ENCODE measurements around the gene DOK5. TPM values are rescaled to one million over a fixed set of nuclear protein-coding genes. Genes with fewer than 3 reads are reported as not detected.

DOK5 gene
- polyA plus RNA-seq, 1 donor, result 9.7 TPM

DNA sequence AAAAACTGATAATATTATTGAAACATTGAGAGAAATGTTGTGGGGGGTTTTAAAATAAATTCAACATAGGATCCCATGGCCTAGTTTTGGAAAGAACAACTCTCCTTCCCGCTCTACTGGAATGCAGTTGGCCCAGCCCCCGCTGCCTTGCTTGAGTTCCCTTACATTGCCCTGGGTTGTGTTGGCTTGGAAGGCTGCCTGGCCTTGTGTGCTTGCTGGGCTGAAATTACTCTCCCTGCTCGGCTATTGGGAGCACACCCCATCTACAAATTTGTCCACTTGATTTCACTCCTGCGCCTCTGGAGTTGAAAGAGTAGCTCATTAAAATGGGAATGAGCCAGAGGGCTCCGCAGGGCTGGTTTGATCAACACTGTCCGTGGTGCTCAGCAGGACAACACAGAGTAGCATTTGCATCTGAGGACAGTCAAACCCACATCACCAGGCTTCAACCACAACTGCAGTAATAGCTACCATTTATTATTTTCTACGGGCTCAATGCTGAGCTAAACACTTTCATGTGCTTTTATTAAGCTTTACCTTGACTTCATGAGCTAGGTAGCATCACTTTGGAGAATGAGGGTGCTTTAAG lies 35.2 kb downstream of the DOK5 start:
- DNase-seq, result peak; percentile 60

DNA sequence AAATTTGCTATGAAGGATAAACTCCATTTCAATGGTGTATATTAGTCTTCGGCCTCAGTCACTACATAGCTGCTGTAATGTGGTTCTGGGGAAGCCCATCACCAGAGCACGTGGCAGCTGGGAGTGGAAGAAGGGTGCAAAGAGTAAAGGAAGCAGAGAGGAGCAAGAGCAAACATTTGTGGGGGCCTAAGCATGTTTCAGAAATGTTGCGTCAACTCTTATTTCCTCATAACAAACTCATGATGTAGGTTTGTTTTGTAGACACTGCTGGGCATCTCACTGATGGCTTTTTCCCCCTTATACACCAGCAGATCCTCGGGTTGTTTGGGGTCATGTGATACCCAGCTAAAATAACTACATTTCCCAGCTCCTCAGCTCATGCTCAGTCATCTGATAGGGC lies 37.3 kb downstream of the DOK5 start:
- no peak for DNase-seq

GRCh38 chr20:54514028-54514607 lies 38.7 kb downstream of the DOK5 start:
- DNase-seq, result no peak

- DNase-seq, result no peak
Observed at GRCh38 chr20:54515793-54516628, 40.6 kb downstream of the DOK5 start.

DNA sequence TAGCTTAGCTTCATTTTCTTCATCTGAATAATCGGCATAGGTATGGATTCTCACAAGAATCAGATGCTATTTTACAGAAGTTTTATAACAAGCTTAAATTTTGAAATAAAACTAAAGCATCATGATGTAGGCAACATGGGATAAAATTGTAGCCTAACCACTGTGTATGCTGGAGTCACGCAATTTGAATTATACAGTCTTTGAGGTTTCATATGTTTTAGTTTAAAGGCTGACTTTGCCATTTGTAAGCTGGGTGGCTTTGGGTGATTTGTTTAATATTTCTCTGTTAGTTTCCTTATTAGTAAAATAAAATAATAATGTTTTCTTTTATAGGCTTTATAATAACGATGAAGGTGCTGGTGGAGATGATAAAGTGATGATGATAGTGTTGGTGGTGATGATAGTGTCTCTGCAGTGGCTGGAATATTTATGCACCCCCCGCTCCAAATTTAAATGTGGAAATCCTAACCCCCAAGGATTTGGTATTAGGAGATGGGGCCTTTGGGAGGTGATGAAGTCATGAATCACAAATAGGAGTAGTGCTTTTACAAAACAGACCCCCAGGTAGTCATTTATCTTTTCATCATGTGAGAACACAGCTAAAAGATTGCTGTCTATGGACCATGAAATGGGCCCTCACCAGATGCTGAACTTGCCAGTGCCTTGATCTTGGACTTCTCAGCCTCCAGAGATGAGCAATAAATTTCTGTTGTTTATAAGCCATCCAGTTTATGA lies 42.0 kb downstream of the DOK5 start:
- DNase-seq, result no peak

- DNase-seq, result no peak
Observed at GRCh38 chr20:54524849-54525248, 49.5 kb downstream of the DOK5 start.

- no peak for DNase-seq
Observed at GRCh38 chr20:54525916-54526590, 50.7 kb downstream of the DOK5 start.

GRCh38 chr20:54526801-54527200 lies 51.4 kb downstream of the DOK5 start:
- no peak for DNase-seq

DNA sequence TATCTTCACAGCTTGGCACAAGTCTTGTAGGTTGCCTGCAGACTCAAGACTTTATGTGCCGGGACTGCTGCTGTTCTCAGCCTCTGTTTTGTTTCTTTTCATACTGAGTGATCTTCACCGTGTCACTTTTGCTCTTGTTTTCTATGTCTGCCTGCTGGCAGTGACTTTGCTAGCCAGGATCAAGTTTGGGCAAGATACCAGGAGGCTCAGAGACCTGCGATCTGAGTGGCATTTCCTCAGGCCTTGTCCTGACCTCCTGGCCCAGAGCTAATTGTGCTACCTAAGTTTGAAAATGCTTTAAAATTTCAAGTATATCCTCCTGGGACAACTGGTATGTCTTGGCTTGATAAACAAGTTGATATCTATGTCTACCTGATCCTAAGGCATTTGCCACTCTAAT lies 57.2 kb downstream of the DOK5 start:
- no peak for DNase-seq

DNA sequence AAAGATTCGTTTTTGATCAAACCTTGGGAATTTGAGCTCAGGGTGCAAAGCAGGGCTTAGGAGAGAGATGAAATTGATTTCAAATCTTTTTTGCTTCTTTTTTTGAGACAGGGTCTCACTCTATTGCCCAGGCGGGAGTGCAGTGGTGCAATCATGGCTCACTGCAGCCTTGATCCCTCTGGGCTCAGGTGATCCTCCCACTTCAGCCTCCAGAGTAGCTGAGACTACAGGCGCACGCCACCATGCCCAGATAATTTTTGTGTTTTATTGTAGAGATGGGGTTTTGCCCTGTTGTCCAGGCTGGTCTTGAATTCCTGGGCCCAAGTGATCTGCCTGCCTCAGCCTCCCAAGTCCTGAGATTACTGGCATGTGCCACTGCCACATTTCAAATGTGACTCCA lies 58.7 kb downstream of the DOK5 start:
- DNase-seq, result no peak

DNA sequence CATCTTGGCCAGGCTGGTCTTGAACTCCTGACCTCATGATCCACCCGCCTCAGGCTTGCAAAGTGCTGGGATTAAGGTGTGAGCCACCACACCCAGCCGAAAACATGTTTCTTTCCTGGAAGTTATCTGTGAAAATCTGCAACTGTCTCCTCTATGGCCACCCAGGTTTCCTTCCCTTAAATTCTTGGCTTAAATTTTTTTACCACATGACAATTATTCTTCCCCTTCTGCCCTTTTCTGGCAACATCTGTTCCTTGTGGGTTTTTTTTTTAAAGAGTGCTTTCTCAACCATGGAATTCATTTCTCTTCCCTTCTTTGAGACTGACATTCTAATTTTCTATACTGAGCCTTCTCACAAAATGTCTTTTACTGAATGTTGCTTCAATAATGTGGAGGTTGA lies 59.6 kb downstream of the DOK5 start:
- DNase-seq, result no peak

GRCh38 chr20:54535746-54536145 lies 60.4 kb downstream of the DOK5 start:
- no peak for DNase-seq

DNA sequence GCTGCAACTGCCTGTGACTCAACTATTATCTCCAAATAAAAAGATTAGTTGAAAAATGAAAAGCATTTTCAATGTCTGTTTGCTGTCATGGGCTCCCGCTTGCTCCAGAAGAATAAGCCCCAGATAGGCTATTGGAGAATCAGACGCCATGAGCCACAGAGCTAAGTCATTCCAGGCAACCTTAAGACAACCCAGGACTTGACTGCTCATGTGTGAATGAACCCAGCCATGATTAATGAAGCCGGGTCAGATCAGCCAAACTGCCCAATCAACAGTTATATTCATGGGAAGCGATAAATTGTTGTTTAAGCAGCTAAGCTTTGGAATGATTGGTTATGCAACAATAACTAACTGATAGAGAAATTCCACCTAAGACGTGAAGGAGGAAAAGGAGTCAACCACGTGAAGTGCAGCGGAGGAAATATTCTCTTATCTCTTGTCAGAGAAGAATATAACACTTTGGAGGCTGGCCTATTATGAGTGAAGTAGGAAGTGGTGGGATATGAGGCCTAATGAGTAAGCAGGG lies 64.2 kb downstream of the DOK5 start:
- DNase-seq, result no peak

DNA sequence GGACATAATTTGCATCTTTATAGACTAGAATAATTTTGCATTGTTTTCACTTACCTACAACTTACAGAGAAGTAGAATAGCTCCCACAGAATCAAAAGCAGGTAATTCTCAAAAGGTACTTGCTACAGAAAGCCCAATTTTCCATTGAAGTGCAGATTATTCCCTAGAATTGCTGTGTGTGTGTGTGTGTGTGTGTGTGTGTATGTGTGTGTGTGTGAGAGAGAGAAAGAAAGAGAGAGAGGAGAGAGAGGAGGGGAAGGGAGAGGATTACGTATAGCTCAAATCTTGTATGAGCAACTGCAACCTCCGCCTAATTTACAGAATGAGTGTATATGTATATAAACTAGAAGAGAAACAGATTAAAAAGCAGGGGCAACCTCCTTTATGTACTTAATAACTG lies 68.0 kb downstream of the DOK5 start:
- DNase-seq, result no peak

GRCh38 chr20:54545676-54546358 lies 70.4 kb downstream of the DOK5 start:
- no peak for DNase-seq

GRCh38 chr20:54548849-54549248 lies 73.5 kb downstream of the DOK5 start:
- DNase-seq, result no peak

DNA sequence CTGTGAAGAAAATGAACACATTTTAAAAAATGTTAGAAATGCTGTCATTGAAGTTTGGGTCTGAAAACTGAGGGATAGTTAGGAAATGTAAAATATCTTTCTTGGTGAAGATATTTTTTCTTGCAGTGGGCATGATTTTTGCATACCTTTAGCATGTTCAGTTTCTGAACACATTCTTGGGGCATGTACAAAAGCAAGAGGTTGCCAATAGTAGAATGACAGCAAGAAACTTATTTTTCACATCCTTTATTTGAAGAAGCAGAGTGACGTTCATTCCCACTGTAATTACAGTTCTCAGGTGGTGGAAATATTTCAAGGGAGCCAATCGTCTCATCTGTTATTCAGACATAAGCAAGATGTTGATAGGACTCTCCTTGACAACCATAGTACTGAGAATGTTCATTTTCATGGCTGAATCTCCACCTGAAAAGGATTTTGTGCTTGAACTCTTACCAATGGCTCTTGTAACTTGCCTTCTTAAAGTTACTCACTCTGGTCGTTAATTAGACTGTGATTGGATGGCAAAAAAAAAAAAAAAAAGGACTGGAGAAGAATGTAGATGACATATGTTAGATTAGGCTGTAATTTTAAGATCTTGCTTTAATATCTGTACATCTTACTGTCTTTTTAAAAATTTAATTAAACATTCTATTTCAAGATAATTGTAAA lies 74.4 kb downstream of the DOK5 start:
- DNase-seq, result no peak

DNA sequence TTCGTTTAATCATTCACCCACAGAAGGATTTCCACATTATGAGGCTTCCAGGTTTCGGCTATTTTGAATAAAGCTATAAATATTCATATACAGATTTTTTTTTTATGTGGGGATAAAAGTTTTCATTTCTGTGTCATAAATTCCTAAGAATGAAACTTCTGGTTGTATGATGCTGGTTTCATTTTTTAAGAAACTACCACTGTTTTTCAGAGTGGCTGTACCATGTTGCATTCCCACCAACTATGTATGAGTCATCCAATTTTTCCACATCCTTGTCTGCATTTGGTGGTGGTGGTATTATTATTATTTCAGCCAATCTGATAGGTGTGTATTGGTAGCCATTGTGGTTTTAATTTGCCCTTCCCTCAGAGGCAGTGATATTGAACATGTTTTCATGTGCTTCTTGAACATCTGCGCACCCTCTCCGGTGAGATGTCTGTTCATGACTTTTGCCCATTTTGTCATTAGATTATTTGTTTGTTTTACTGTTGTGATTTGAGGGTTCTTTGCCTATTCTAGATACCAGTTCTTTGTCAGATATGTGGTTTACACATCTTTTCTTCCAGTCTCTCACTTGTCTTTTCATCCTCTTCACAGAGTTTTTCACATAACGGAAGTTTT lies 75.5 kb downstream of the DOK5 start:
- DNase-seq, result no peak

DNA sequence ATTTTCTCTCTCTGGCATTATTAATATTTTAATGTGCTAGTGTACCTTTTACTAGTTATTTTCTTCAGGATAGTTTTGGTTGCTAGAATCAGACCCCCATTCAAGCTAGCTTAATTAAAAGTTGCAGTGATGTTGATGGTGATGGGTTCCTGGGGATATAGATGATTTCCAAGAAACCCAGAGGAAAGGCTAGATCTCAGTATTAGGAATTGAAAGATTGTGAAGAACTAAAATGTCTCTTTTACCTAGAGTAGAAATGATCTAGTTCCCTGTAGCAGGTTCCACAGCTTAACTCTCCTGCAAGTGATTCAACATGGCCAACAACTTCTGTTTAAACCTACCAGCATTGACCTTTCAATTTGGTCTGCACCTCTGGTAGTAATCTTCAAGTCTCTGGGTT lies 78.6 kb downstream of the DOK5 start:
- DNase-seq, result no peak

DNA sequence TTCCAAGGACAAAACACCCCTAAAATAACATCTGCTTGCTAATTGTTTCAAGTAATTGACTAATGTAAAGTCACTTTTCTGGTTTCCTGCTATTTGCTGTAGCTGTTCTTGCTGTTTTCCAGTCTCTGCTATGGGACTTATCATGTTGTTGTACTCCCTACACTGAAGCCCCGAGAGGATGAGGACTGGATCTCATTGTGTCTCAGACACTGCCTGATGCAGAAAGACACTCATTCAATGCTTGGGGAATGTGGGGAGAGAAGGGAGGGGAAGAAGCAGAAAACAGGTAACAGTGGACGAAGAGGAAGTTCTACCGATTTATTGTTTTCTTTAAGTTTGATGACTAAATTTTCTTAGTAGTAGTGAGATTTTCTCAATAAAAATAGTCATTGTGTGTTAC lies 79.8 kb downstream of the DOK5 start:
- DNase-seq, result no peak
